Measurements from ENCODE around the gene SUPT3H.

The SUPT3H gene

GRCh38 chr6:45163952-45164766, 213.6 kb downstream of the SUPT3H start:
- in situ Hi-C loops (cut with HindIII; ENCODE audit: low sequenced_read_pairs): no loop called here
- no peak for TF ChIP-seq CTCF (IDR thresholded peaks at IDR 0.05; ENCODE audit: low read depth, low read length, missing control alignments)
- DNase-seq (ENCODE audit: low read depth): no peak
- no peak overlapping the region for H3K4me3 ChIP-seq (ENCODE audit: low read depth, low read length)

GRCh38 chr6:45160305-45160704, 217.4 kb downstream of the SUPT3H start:
- in situ Hi-C loops (cut with HindIII; ENCODE audit: low sequenced_read_pairs): no loop called here
- TF ChIP-seq CTCF (IDR thresholded peaks at IDR 0.05; ENCODE audit: low read depth, low read length, missing control alignments): no peak
- no peak overlapping the region for H3K4me3 ChIP-seq (ENCODE audit: low read depth, low read length)
- DNase-seq (ENCODE audit: low read depth): no peak

- H3K4me3 ChIP-seq (ENCODE audit: low read depth, low read length): no peak overlapping the region
- in situ Hi-C loops (cut with HindIII; ENCODE audit: low sequenced_read_pairs): no loop called here
- no peak for TF ChIP-seq CTCF (IDR thresholded peaks at IDR 0.05; ENCODE audit: low read depth, low read length, missing control alignments)
- DNase-seq (ENCODE audit: low read depth): no peak
Measured at GRCh38 chr6:45156075-45156474, 221.7 kb downstream of the SUPT3H start.

- in situ Hi-C loops (cut with HindIII; ENCODE audit: low sequenced_read_pairs): no loop called here
- no peak for DNase-seq (ENCODE audit: low read depth)
- no peak for TF ChIP-seq CTCF (IDR thresholded peaks at IDR 0.05; ENCODE audit: low read depth, low read length, missing control alignments)
- H3K4me3 ChIP-seq (ENCODE audit: low read depth, low read length): no peak overlapping the region
Measured at GRCh38 chr6:45155341-45155894, 222.3 kb downstream of the SUPT3H start.

- H3K4me3 ChIP-seq (ENCODE audit: low read depth, low read length): no peak overlapping the region
- DNase-seq (ENCODE audit: low read depth): no peak
- in situ Hi-C loops (cut with HindIII; ENCODE audit: low sequenced_read_pairs): no loop called here
- no peak for TF ChIP-seq CTCF (IDR thresholded peaks at IDR 0.05; ENCODE audit: low read depth, low read length, missing control alignments)
Measured at GRCh38 chr6:45154679-45155078, 223.1 kb downstream of the SUPT3H start.

- in situ Hi-C loops (cut with HindIII; ENCODE audit: low sequenced_read_pairs): no loop called here
- TF ChIP-seq CTCF (IDR thresholded peaks at IDR 0.05; ENCODE audit: low read depth, low read length, missing control alignments): no peak
- peak; percentile 1 for DNase-seq (ENCODE audit: low read depth)
- no peak overlapping the region for H3K4me3 ChIP-seq (ENCODE audit: low read depth, low read length)
Measured at GRCh38 chr6:45148711-45149341, 228.9 kb downstream of the SUPT3H start.

Data from astrocyte of the cerebellum (primary cell).